HepG2 (cell line): ENCODE data around the gene CRB1.

Experiments used
- ATF1 ChIP-seq: IDR thresholded peaks from 2 replicates; pipeline ENCODE4 v1.6.1; 2016; ENCODE audit warnings: mild to moderate bottlenecking, control low read depth
- BRCA1 ChIP-seq: sonication (generic); formaldehyde crosslinking; IDR thresholded peaks from 2 replicates; pipeline ENCODE4 v1.4.0; 2020; ENCODE audit warnings: missing genetic modification reagents
- CBX5 ChIP-seq: sonication (generic); formaldehyde crosslinking; IDR thresholded peaks from 2 replicates; pipeline ENCODE4 v1.4.0; 2020; ENCODE audit warnings: missing genetic modification reagents, borderline replicate concordance
- ESRRA ChIP-seq: sonication (generic); formaldehyde crosslinking; IDR thresholded peaks from 2 replicates; pipeline ENCODE4 v1.5.1; 2020; ENCODE audit warnings: mild to moderate bottlenecking, low read depth, missing genetic modification reagents
- GABPB1 ChIP-seq: IDR thresholded peaks from 2 replicates; pipeline ENCODE4 v1.6.1; 2016; ENCODE audit warnings: mild to moderate bottlenecking, missing genetic modification reagents, moderate library complexity, missing compliant biosample characterization
- GATAD1 ChIP-seq: IDR thresholded peaks from 2 replicates; pipeline ENCODE4 v1.6.1; 2016; ENCODE audit warnings: missing genetic modification reagents, missing compliant biosample characterization
- POLR2AphosphoS5 ChIP-seq: IDR thresholded peaks from 2 replicates; pipeline ENCODE4 v1.6.1; 2012; ENCODE audit warnings: low read depth, low read length
- YY1 ChIP-seq: IDR thresholded peaks from 2 replicates; pipeline ENCODE4 v1.6.1; 2011; ENCODE audit warnings: low read length, low read depth, moderate library complexity, mild to moderate bottlenecking; ENCODE audit not compliant: insufficient read depth, insufficient replicate concordance
- ZNF142 ChIP-seq: sonication (generic); formaldehyde crosslinking; IDR thresholded peaks from 2 replicates; pipeline ENCODE4 v1.4.0; 2020; ENCODE audit warnings: missing genetic modification reagents

DNA sequence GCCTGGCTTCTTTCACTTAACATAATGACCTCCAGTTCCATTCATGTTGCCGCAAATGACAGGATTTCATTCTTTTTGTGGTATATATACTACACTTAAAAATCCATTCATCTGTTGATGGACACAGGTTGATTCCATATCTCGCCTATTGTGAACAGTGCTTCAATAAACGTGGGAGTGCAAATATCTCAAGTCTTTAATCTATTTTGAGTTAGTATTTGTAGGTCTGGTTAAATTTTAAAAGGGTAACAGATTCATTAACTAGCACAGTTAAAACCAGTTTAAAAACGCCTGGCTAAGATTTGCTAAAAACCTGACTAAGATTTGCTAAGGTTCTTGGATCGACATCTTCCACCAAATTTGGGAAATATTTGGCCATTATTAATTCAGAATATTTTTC, 45.7 kb downstream of the CRB1 start:
- no peak for TF ChIP-seq GABPB1 (CRISPR knock-in tag)
- TF ChIP-seq BRCA1 (CRISPR knock-in tag), result no peak
- no peak for TF ChIP-seq ATF1 (CRISPR knock-in tag)
- TF ChIP-seq ZNF142 (CRISPR knock-in tag), result no peak
- TF ChIP-seq CBX5 (CRISPR knock-in tag), result no peak
- no peak for TF ChIP-seq GATAD1 (CRISPR knock-in tag)
- TF ChIP-seq POLR2AphosphoS5, result no peak
- TF ChIP-seq ESRRA, result no peak
- no peak for TF ChIP-seq YY1
